Smooth muscle cell (in vitro differentiated cells): Measurements from ENCODE around the gene GAGE12J. TPM values are rescaled to one million over a fixed set of nuclear protein-coding genes. Genes with fewer than 3 reads are reported as not detected.
"Not testable (repeated sequence)": the region's sequence is repeated elsewhere in the genome, so short reads cannot be mapped to it uniquely, and the experiment has no call there.

Experiments used
- DNase-seq: peaks from one replicate; lab custom pipeline; 2025; ENCODE audit not compliant: unreplicated experiment; lab: John Stamatoyannopoulos, UW
- H2AFZ ChIP-seq: fragments of 200-600 bp; sonication (generic); 2 replicates; pipeline ENCODE4 v1.6.0; 2016; ENCODE audit warnings: antibody characterized with exemption, low read depth, mild to moderate bottlenecking
- H3F3A ChIP-seq: fragments of 200-600 bp; sonication (generic); 2 replicates; pipeline ENCODE4 v1.6.0; 2017; ENCODE audit warnings: antibody characterized with exemption, low read depth
- H3K27ac ChIP-seq: fragments of 200-600 bp; sonication (generic); 2 replicates; pipeline ENCODE4 v1.5.1; 2016; ENCODE audit warnings: low read depth, mild to moderate bottlenecking
- H3K27me3 ChIP-seq: fragments of 200-600 bp; sonication (generic); 2 replicates; pipeline ENCODE4 v1.6.1; 2016; ENCODE audit warnings: low read depth, mild to moderate bottlenecking
- H3K36me3 ChIP-seq: fragments of 200-600 bp; sonication (generic); 2 replicates; pipeline ENCODE4 v1.5.1; 2016; ENCODE audit warnings: low read depth
- H3K4me1 ChIP-seq: fragments of 200-600 bp; sonication (generic); 2 replicates; pipeline ENCODE4 v1.5.1; 2016; ENCODE audit warnings: low read depth
- H3K4me2 ChIP-seq: fragments of 200-600 bp; sonication (generic); 2 replicates; pipeline ENCODE4 v1.6.0; 2016; ENCODE audit warnings: mild to moderate bottlenecking
- H3K4me3 ChIP-seq: fragments of 200-600 bp; sonication (generic); 2 replicates; pipeline ENCODE4 v1.5.1; 2016; ENCODE audit warnings: mild to moderate bottlenecking
- H3K79me2 ChIP-seq: fragments of 200-600 bp; sonication (generic); 2 replicates; pipeline ENCODE4 v1.6.0; 2016; ENCODE audit warnings: low read depth, mild to moderate bottlenecking
- H3K9ac ChIP-seq: fragments of 200-600 bp; sonication (generic); 2 replicates; pipeline ENCODE4 v1.6.0; 2016; ENCODE audit warnings: low read depth
- H3K9me3 ChIP-seq: fragments of 200-600 bp; sonication (generic); replicated peaks from 2 replicates; pipeline ENCODE4 v1.5.1; 2016; ENCODE audit warnings: low read depth
- H4K20me1 ChIP-seq: fragments of 200-600 bp; sonication (generic); 2 replicates; pipeline ENCODE4 v1.6.0; 2016; ENCODE audit warnings: low read depth
- WGBS: methylation state at CpG from one replicate; pipeline ENCODE4 v1.1.7; 2016; ENCODE audit warnings: low lambda C conversion rate; 5-methylcytosine and 5-hydroxymethylcytosine counted together
- polyA plus RNA-seq: library from polyadenylated mRNA; unstranded; fragments of >200 nt; fragmentation: Nextera tagmentation; extraction: Ambion mirVana; gene quantifications from 2 replicates; pipeline ENCODE4 v1.2.1, GENCODE V29; 2016
- total RNA-seq: library from RNA; depleted of rRNA; stranded (reverse); fragments of >200 nt; gene quantifications from 2 replicates; pipeline ENCODE4 v1.2.3, GENCODE V29; 2014

GAGE12J gene
- total and polyA plus RNA-seq, 2 experiments from 2014 or later: not detected

GRCh38 chrX:49323735-49324134 is 1.9 kb downstream of the GAGE12J start:
- H3K79me2 ChIP-seq, H4K20me1 ChIP-seq, H2AFZ ChIP-seq, H3K36me3 ChIP-seq, H3K27me3 ChIP-seq, DNase-seq, H3K4me3 ChIP-seq, H3F3A ChIP-seq, H3K27ac ChIP-seq, H3K9ac ChIP-seq, H3K4me2 ChIP-seq, H3K4me1 ChIP-seq, H3K9me3 ChIP-seq: not testable (repeated sequence)
- WGBS: 92% methylated on average over 2 of the region's 7 CpGs

DNA sequence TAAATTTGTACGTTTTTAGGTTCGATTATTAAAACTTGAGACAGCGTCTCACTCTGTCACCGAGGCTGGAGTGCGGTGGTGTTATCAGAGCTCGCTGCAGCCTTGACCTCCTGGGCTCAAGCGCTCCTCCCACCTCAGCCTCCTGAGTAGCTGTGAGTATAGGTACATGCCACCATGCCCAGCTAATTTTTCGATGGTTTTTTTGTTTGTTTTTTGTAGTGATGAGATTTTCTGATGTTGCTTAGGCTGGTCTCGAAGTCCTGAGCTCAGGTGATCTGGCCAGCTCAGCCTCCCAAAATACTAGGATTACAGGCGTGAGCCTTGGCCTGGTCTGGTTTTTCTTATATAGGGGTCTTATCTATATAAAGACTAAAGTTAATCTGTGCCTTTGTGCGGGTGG is 8.6 kb downstream of the GAGE12J start:
- not testable (repeated sequence) for H3K9me3 ChIP-seq, H4K20me1 ChIP-seq, H3K27me3 ChIP-seq, H3F3A ChIP-seq, H2AFZ ChIP-seq, H3K36me3 ChIP-seq, H3K9ac ChIP-seq, H3K27ac ChIP-seq, H3K4me1 ChIP-seq, H3K4me2 ChIP-seq, H3K79me2 ChIP-seq, H3K4me3 ChIP-seq, DNase-seq
- WGBS: 85% methylated on average over 6 of the region's 11 CpGs

GRCh38 chrX:49331282-49331681 is 9.4 kb downstream of the GAGE12J start, which contains the start of gene GAGE13:
Gene GAGE13, plus strand, starts transcription at chrX:49331582. Its CDS starts 1,156 bp downstream, at chrX:49332738.
- H4K20me1 ChIP-seq, H3K4me2 ChIP-seq: not testable (repeated sequence)

DNA sequence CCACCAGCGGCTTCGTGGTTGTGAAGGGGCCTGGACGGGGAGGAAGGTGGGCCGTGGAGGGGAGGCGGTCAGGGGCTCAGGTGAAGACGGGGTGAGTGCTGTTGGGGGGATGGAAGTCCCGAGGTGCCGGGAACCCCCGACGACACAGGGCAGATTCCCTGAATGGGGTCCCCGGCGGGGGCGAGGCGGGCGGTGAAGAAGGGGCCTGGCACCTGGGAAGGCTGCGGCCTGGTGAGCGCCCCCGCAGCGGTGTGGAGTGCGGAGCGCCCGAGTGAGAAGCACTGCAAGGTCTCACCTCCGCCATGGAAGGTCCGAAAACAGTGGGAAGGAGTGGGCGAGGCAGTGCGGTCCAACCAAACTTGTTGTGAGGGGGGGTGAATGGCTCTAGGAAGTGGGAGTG is 10.0 kb downstream of the GAGE12J start:
- not testable (repeated sequence) for H3K4me3 ChIP-seq, H3K9me3 ChIP-seq, H3K4me1 ChIP-seq, H3K27me3 ChIP-seq, H3K4me2 ChIP-seq, H3K36me3 ChIP-seq, H3F3A ChIP-seq, H2AFZ ChIP-seq, H3K79me2 ChIP-seq, H4K20me1 ChIP-seq, H3K9ac ChIP-seq, H3K27ac ChIP-seq, DNase-seq
- no CpG with 5 or more reads among the region's 26 CpGs for WGBS

More at GRCh38 chrX:49331282-49331681, 9.4 kb downstream of the GAGE12J start, which contains the start of gene GAGE13:
- H3K4me3 ChIP-seq, H3F3A ChIP-seq, H3K36me3 ChIP-seq, H3K79me2 ChIP-seq, H3K9ac ChIP-seq, DNase-seq, H3K27me3 ChIP-seq, H3K27ac ChIP-seq, H2AFZ ChIP-seq, H3K4me1 ChIP-seq, H3K9me3 ChIP-seq: not testable (repeated sequence)
- no CpG with 5 or more reads among the region's 16 CpGs for WGBS

DNA sequence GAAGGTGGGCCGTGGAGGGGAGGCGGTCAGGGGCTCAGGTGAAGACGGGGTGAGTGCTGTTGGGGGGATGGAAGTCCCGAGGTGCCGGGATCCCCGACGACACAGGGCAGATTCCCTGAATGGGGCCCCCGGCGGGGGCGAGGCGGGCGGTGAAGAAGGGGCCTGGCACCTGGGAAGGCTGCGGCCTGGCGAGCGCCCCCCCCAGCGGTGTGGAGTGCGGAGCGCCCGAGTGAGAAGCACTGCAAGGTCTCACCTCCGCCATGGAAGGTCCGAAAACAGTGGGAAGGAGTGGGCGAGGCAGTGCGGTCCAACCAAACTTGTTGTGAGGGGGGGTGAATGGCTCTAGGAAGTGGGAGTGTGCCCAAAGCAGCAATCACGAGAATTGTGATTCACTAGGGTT is 19.6 kb downstream of the GAGE12J start:
- H4K20me1 ChIP-seq, H3K79me2 ChIP-seq, DNase-seq, H3F3A ChIP-seq, H3K27me3 ChIP-seq, H3K9me3 ChIP-seq, H3K4me2 ChIP-seq, H3K4me3 ChIP-seq, H2AFZ ChIP-seq, H3K27ac ChIP-seq, H3K36me3 ChIP-seq, H3K9ac ChIP-seq, H3K4me1 ChIP-seq: not testable (repeated sequence)
- 92% methylated on average over 20 of the region's 24 CpGs for WGBS

- not testable (repeated sequence) for H4K20me1 ChIP-seq, H3F3A ChIP-seq, H3K4me3 ChIP-seq, H3K79me2 ChIP-seq, H3K27ac ChIP-seq, DNase-seq, H3K4me1 ChIP-seq, H3K4me2 ChIP-seq, H3K9ac ChIP-seq, H3K36me3 ChIP-seq, H2AFZ ChIP-seq, H3K9me3 ChIP-seq, H3K27me3 ChIP-seq
- 83% methylated on average over 14 of the region's 15 CpGs for WGBS
Observed at GRCh38 chrX:49344496-49345175, 22.8 kb downstream of the GAGE12J start.

DNA sequence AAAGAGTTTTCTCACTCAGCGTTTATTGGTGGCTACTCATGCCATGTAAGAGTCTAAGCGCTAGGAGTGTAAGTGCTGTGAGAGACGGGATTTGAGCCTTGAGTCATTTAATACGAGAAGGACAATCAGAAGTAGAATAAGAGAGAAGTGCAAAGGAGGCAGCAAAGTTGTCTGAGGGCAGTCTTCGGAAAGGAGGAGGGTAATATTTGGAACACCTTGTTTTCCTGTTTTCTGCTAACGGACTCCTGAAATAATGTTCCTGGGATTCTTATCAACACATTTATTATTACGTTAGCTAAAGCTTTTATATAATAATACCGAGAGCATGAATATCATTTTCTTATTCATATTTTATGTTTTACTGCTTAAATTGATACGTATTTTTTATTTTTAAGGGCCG is 23.6 kb downstream of the GAGE12J start:
- not testable (repeated sequence) for H3K36me3 ChIP-seq, H3K79me2 ChIP-seq, H3K4me2 ChIP-seq, H3K9me3 ChIP-seq, H4K20me1 ChIP-seq, H2AFZ ChIP-seq, H3K27ac ChIP-seq, H3K4me3 ChIP-seq, H3F3A ChIP-seq, H3K27me3 ChIP-seq, H3K4me1 ChIP-seq, H3K9ac ChIP-seq, DNase-seq
- WGBS: 81% methylated on average over 9 of the region's 10 CpGs

GRCh38 chrX:49346150-49346549 is 24.3 kb downstream of the GAGE12J start:
- H3K4me2 ChIP-seq, H3K9me3 ChIP-seq, H3K36me3 ChIP-seq, H3K4me3 ChIP-seq, H3K9ac ChIP-seq, H3F3A ChIP-seq, H3K79me2 ChIP-seq, H3K4me1 ChIP-seq, H2AFZ ChIP-seq, H3K27me3 ChIP-seq, H3K27ac ChIP-seq, H4K20me1 ChIP-seq, DNase-seq: not testable (repeated sequence)
- WGBS: 86% methylated on average over 11 of the region's 11 CpGs
